HG03378 (cell line): Measurements from ENCODE around the gene PLVAP.

Experiments
- ATAC-seq: cut with Tn5 transposase; IDR thresholded peaks from one replicate; pipeline ENCODE4 v1.9.1; 2021; ENCODE audit warnings: mild to moderate bottlenecking, moderate library complexity; ENCODE audit not compliant: unreplicated experiment

PLVAP gene

GRCh38 chr19:17304386-17305215 lies 72.5 kb downstream of the PLVAP start:
- ATAC-seq: no peak

- no peak for ATAC-seq
Observed at GRCh38 chr19:17303940-17304267, 73.2 kb downstream of the PLVAP start.

GRCh38 chr19:17303167-17303939 lies 73.8 kb downstream of the PLVAP start, which contains the start of gene ABHD8:
ABHD8 (minus strand) TSS chr19:17303425; CDS start chr19:17301616, 1,809 bp downstream.
- no peak for ATAC-seq

- ATAC-seq: no peak
Observed at GRCh38 chr19:17302391-17303166, 74.6 kb downstream of the PLVAP start.
